HepG2 (cell line): Measurements from ENCODE around the gene B3GNT8. TPM values are rescaled to one million over a fixed set of nuclear protein-coding genes. Genes with fewer than 3 reads are reported as not detected.

ENCODE experiments used
- ATF5 ChIP-seq: sonication (generic); formaldehyde crosslinking; IDR thresholded peaks from 2 replicates; pipeline ENCODE4 v1.4.0; 2020; ENCODE audit warnings: mild to moderate bottlenecking, low read depth, missing genetic modification reagents
- ATF7 ChIP-seq, 2 experiments: fragments of 450-650 bp in 1 of 2; sonication (generic) in 1 of 2; formaldehyde crosslinking in 1 of 2; IDR thresholded peaks; 2 replicates each; pipeline versions ENCODE4 v1.4.0 to v1.6.1; 2016 to 2020; ENCODE audit warnings: antibody characterized with exemption in 1 of 2, mild to moderate bottlenecking in 1 of 2, missing genetic modification reagents in 1 of 2
- BATF2 ChIP-seq: sonication (generic); formaldehyde crosslinking; IDR thresholded peaks from 2 replicates; pipeline ENCODE4 v1.8.0; 2022; ENCODE audit warnings: mild to moderate bottlenecking, missing genetic modification reagents, moderate library complexity
- E2F1 ChIP-seq: sonication (generic); formaldehyde crosslinking; IDR thresholded peaks from 2 replicates; pipeline ENCODE4 v1.5.0; 2020; ENCODE audit warnings: missing genetic modification reagents
- HES4 ChIP-seq: sonication (generic); formaldehyde crosslinking; IDR thresholded peaks from 2 replicates; pipeline ENCODE4 v1.9.0; 2021; ENCODE audit warnings: mild to moderate bottlenecking, missing genetic modification reagents, borderline replicate concordance
- KLF12 ChIP-seq: sonication (generic); formaldehyde crosslinking; IDR thresholded peaks from 2 replicates; pipeline ENCODE4 v1.4.0; 2020; ENCODE audit warnings: missing genetic modification reagents, borderline replicate concordance
- MTERF4 ChIP-seq: sonication (generic); formaldehyde crosslinking; IDR thresholded peaks from 2 replicates; pipeline ENCODE4 v1.8.0; 2023; ENCODE audit warnings: mild to moderate bottlenecking, missing genetic modification reagents
- SMAD1 ChIP-seq: sonication (generic); formaldehyde crosslinking; IDR thresholded peaks from 2 replicates; pipeline ENCODE4 v1.4.0; 2020; ENCODE audit warnings: missing genetic modification reagents, low read depth, mild to moderate bottlenecking, borderline replicate concordance
- SOX13 ChIP-seq, 3 experiments: fragments of 450-650 bp in 1 of 3; sonication (generic) in 1 of 3; formaldehyde crosslinking in 1 of 3; IDR thresholded peaks in 2 of 3; conservative IDR thresholded peaks in 1 of 3; 2 replicates each; pipeline versions ENCODE4 v1.5.0 to v1.6.1; 2016 to 2020; ENCODE audit warnings: antibody characterized with exemption in 1 of 3, mild to moderate bottlenecking in 1 of 3, missing compliant biosample characterization in 1 of 3, missing genetic modification reagents in 1 of 3, moderate library complexity in 1 of 3
- ZNF33A ChIP-seq: sonication (generic); formaldehyde crosslinking; IDR thresholded peaks from 2 replicates; pipeline ENCODE4 v1.5.1; 2020; ENCODE audit warnings: missing genetic modification reagents, mild to moderate bottlenecking, moderate library complexity, borderline replicate concordance
- ZNF431 ChIP-seq: sonication (generic); formaldehyde crosslinking; IDR thresholded peaks from 2 replicates; pipeline ENCODE4 v1.9.0; 2022; ENCODE audit warnings: missing genetic modification reagents, low read depth, mild to moderate bottlenecking, borderline replicate concordance
- ZNF850 ChIP-seq: sonication (generic); formaldehyde crosslinking; conservative IDR thresholded peaks from 2 replicates; pipeline ENCODE4 v1.9.0; 2021; ENCODE audit warnings: mild to moderate bottlenecking, missing genetic modification reagents
- polyA plus RNA-seq, 8 experiments: library from polyadenylated mRNA; depleted of rRNA in 3 of 8; stranded (reverse) in 7 of 8; unstranded in 1 of 8; fragments of >200 nt; fragmentation: Illumina TruSeq in 4 of 8; extraction: Trizol in 4 of 8; gene quantifications; 2 replicates each; pipeline versions ENCODE4 v1.2.1 to v1.2.3, GENCODE V29; 2011 to 2016; ENCODE audit warnings: low read depth in 4 of 8, missing spikeins in 1 of 8, mixed read lengths in 1 of 8; ENCODE audit not compliant: insufficient read depth in 1 of 8
- total RNA-seq, 5 experiments: library from RNA; depleted of rRNA; stranded (reverse); fragments of >200 nt; fragmentation: Illumina TruSeq; extraction: Trizol; gene quantifications; 2 replicates each; pipeline ENCODE4 v1.2.3, GENCODE V29; 2016; ENCODE audit warnings: low read depth in 1 of 5
- TF ChIP-seq, protein P1 (sequence below): IDR thresholded peaks from 2 replicates; pipeline ENCODE4 v1.6.1; 2012; ENCODE audit warnings: low read length, improper control_type of control experiment
- TF ChIP-seq, protein P2 (sequence below): sonication (generic); formaldehyde crosslinking; IDR thresholded peaks from 2 replicates; pipeline ENCODE4; 2020; ENCODE audit warnings: missing genetic modification reagents, mild to moderate bottlenecking, borderline replicate concordance

The B3GNT8 gene
- total and polyA plus RNA-seq, 2 of the 13 experiments (the other 11 are each of a cell fraction or from before 2014, with no cell fraction given), result 0.26 to 1.9 TPM

DNA sequence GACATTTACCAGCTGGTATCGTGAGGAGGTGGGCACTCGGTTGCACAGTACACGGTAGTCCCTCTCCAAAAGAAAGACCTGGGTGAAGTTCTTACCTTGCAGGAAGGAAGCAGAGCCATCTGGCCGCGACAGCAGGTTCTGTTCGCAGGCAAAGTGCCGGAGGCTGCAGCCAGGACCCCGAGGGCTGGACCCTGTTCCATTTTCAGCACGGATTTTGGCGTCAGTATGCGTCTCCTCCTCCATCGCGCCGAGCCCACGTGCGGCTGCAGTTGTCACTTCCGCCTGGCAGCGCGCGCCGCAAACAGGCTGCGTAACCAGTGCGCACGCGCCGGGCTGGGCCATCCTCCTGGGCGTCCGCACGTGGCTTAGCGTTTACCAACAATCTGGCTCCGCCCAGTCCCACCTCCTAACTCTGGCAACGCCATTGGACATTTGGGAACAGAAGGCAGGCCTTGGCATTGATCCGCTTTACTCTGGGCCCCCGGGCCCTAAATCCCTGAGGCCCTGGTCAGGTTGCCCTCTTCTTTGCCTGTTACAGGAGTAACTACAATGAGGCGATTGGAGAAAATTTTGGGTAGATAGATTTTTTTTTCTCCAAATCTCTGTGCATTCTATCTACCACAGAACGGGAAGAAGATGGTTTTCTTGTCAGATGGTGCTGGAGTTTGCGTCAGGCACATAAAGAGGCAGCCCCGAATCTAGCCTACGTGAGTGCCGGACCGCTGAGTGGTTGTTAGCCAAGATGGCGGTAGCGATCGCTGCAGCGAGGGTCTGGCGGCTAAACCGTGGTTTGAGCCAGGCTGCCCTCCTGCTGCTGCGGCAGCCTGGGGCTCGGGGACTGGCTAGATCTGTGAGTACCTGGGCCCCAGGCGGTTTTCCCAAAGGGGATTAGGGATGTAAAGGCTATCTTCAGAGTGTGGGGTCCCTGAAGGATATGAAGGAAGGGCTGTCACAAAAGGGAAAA lies 29.8 kb downstream of the B3GNT8 start, which contains the start of the genes BCKDHA and EXOSC5 (continued):
- TF ChIP-seq, protein P1, sequence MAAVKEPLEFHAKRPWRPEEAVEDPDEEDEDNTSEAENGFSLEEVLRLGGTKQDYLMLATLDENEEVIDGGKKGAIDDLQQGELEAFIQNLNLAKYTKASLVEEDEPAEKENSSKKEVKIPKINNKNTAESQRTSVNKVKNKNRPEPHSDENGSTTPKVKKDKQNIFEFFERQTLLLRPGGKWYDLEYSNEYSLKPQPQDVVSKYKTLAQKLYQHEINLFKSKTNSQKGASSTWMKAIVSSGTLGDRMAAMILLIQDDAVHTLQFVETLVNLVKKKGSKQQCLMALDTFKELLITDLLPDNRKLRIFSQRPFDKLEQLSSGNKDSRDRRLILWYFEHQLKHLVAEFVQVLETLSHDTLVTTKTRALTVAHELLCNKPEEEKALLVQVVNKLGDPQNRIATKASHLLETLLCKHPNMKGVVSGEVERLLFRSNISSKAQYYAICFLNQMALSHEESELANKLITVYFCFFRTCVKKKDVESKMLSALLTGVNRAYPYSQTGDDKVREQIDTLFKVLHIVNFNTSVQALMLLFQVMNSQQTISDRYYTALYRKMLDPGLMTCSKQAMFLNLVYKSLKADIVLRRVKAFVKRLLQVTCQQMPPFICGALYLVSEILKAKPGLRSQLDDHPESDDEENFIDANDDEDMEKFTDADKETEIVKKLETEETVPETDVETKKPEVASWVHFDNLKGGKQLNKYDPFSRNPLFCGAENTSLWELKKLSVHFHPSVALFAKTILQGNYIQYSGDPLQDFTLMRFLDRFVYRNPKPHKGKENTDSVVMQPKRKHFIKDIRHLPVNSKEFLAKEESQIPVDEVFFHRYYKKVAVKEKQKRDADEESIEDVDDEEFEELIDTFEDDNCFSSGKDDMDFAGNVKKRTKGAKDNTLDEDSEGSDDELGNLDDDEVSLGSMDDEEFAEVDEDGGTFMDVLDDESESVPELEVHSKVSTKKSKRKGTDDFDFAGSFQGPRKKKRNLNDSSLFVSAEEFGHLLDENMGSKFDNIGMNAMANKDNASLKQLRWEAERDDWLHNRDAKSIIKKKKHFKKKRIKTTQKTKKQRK, result no peak
- TF ChIP-seq HES4 (CRISPR knock-in tag) (peak; percentile 73; the same call in 1 of the 2 replicates), KLF12 (CRISPR knock-in tag) (peak; percentile 68; the same call in 1 of the 2 replicates), SOX13 (IDR thresholded peaks at IDR 0.05) (no peak), SOX13 (CRISPR knock-in tag; conservative IDR thresholded peaks at IDR 0.05 in 1 of 2, IDR thresholded peaks at IDR 0.05 in 1 of 2) (peak in 1 of 2 experiments; percentile 25; a peak in 2 of 4 replicates), ATF5 (CRISPR knock-in tag) (no peak), ZNF850 (CRISPR knock-in tag) (no peak), ZNF431 (CRISPR knock-in tag) (no peak), BATF2 (no peak), SMAD1 (CRISPR knock-in tag) (no peak), E2F1 (CRISPR knock-in tag) (peak; percentile 84), MTERF4 (CRISPR knock-in tag) (no peak), ATF7 (IDR thresholded peaks at IDR 0.05) (no peak), ATF7 (CRISPR knock-in tag; IDR thresholded peaks at IDR 0.05) (no peak), ZNF33A (CRISPR knock-in tag) (no peak)
- TF ChIP-seq, protein P2, sequence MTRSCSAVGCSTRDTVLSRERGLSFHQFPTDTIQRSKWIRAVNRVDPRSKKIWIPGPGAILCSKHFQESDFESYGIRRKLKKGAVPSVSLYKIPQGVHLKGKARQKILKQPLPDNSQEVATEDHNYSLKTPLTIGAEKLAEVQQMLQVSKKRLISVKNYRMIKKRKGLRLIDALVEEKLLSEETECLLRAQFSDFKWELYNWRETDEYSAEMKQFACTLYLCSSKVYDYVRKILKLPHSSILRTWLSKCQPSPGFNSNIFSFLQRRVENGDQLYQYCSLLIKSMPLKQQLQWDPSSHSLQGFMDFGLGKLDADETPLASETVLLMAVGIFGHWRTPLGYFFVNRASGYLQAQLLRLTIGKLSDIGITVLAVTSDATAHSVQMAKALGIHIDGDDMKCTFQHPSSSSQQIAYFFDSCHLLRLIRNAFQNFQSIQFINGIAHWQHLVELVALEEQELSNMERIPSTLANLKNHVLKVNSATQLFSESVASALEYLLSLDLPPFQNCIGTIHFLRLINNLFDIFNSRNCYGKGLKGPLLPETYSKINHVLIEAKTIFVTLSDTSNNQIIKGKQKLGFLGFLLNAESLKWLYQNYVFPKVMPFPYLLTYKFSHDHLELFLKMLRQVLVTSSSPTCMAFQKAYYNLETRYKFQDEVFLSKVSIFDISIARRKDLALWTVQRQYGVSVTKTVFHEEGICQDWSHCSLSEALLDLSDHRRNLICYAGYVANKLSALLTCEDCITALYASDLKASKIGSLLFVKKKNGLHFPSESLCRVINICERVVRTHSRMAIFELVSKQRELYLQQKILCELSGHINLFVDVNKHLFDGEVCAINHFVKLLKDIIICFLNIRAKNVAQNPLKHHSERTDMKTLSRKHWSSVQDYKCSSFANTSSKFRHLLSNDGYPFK (CRISPR knock-in tag), result peak; percentile 99
